Spinal cord (tissue), 10 donors: ENCODE data around the gene SMC6. TPM values are rescaled to one million over a fixed set of nuclear protein-coding genes. Genes with fewer than 3 reads are reported as not detected.

Experiments
- DNase-seq, 6 donors: peaks; one replicate each; pipeline versions ENCODE4 v3.0.0 to v3.0.0-alpha.2; 2013 to 2015; ENCODE audit warnings: low spot score in 6 of 6, low read depth in 4 of 6
- H3K27ac ChIP-seq: one replicate; pipeline ENCODE4 v1.5.1; 2013; ENCODE audit warnings: low read depth, low read length, control low read depth
- H3K27me3 ChIP-seq: one replicate; pipeline ENCODE4 v1.6.1; 2013; ENCODE audit warnings: low read length; ENCODE audit not compliant: control insufficient read depth, insufficient read depth
- H3K36me3 ChIP-seq: one replicate; pipeline ENCODE4 v1.6.1; 2013; ENCODE audit warnings: low read length; ENCODE audit not compliant: control insufficient read depth, insufficient read depth
- H3K4me1 ChIP-seq: one replicate; pipeline ENCODE4 v1.6.1; 2013; ENCODE audit warnings: low read length; ENCODE audit not compliant: control insufficient read depth, insufficient read depth
- H3K4me3 ChIP-seq: one replicate; pipeline ENCODE4 v1.5.1; 2013; ENCODE audit warnings: low read depth, low read length, control low read depth
- H3K9me3 ChIP-seq: one replicate; pipeline ENCODE4 v1.6.1; 2013; ENCODE audit warnings: low read length; ENCODE audit not compliant: control insufficient read depth, insufficient read depth
- WGBS: methylation state at CpG from one replicate; pipeline ENCODE4 v1.1.5; 2013; ENCODE audit warnings: missing lambda C conversion rate; ENCODE audit not compliant: insufficient coverage; 5-methylcytosine and 5-hydroxymethylcytosine counted together
- polyA plus RNA-seq, 2 donors: library from polyadenylated mRNA; unstranded; fragments of 120-200 nt; gene quantifications; one replicate each; pipeline ENCODE4 v1.2.1, GENCODE V29; 2013; ENCODE audit not compliant: insufficient read length in 2 of 2
- total RNA-seq, 2 donors: library from RNA; depleted of rRNA in 1 of 2; stranded (reverse); fragments of 120-200 nt in 1 of 2; fragments of >200 nt in 1 of 2; gene quantifications; one replicate each; pipeline versions ENCODE4 v1.2.3 to v1.2.4, GENCODE V29; 2013 to 2014
- donor health status: healthy.

Gene SMC6
- total and polyA plus RNA-seq, 4 donors, result 21.9 to 31.5 (median 28.7) TPM

GRCh38 chr2:17646081-17646554, 107.5 kb downstream of the SMC6 start:
- 0% methylated on average over 2 of the region's 3 CpGs for WGBS
- peaks cover 4% of the 10 kb centered on the region for H3K4me1 ChIP-seq
- no peak overlapping the region for H3K27ac ChIP-seq
- DNase-seq, result peak; percentile 15 to 86 (median 46)
- H3K9me3 ChIP-seq, result no peaks in the 10 kb centered on the region
- H3K4me3 ChIP-seq, result no peak overlapping the region
- no peaks in the 10 kb centered on the region for H3K27me3 ChIP-seq
- peaks cover 15% of the 10 kb centered on the region for H3K36me3 ChIP-seq

- WGBS, result 90% methylated on average over 2 of the region's 4 CpGs
- Histone ChIP-seq H3K36me3 (peaks cover 10% of the 10 kb centered on the region), H3K27me3 (no peaks in the 10 kb centered on the region), H3K4me1 (peaks cover 4% of the 10 kb centered on the region), H3K4me3 (no peak overlapping the region), H3K9me3 (no peaks in the 10 kb centered on the region), H3K27ac (no peak overlapping the region)
- DNase-seq, result no peak
Observed at GRCh38 chr2:17644997-17645720, 108.5 kb downstream of the SMC6 start.

GRCh38 chr2:17643031-17643615, 110.5 kb downstream of the SMC6 start:
- Histone ChIP-seq H3K36me3 (no peaks in the 10 kb centered on the region), H3K27ac (no peak overlapping the region), H3K27me3 (no peaks in the 10 kb centered on the region), H3K9me3 (no peaks in the 10 kb centered on the region), H3K4me1 (peaks cover 4% of the 10 kb centered on the region), H3K4me3 (no peak overlapping the region)
- 94% methylated on average over 2 of the region's 6 CpGs for WGBS
- no peak for DNase-seq

GRCh38 chr2:17640406-17640805, 113.2 kb downstream of the SMC6 start:
- H3K36me3 ChIP-seq, result no peaks in the 10 kb centered on the region
- DNase-seq, result no peak
- no peaks in the 10 kb centered on the region for H3K9me3 ChIP-seq
- H3K4me1 ChIP-seq, result peaks cover 11% of the 10 kb centered on the region
- H3K27me3 ChIP-seq, result no peaks in the 10 kb centered on the region
- WGBS, result no CpG with 5 or more reads among the region's 2 CpGs
- no peak overlapping the region for H3K4me3 ChIP-seq
- no peak overlapping the region for H3K27ac ChIP-seq

GRCh38 chr2:17638196-17638743, 115.3 kb downstream of the SMC6 start:
- Histone ChIP-seq H3K9me3 (no peaks in the 10 kb centered on the region), H3K4me1 (peaks cover 6% of the 10 kb centered on the region), H3K4me3 (no peak overlapping the region), H3K27ac (no peak overlapping the region), H3K27me3 (no peaks in the 10 kb centered on the region), H3K36me3 (no peaks in the 10 kb centered on the region)
- 96% methylated on average over 6 of the region's 7 CpGs for WGBS
- peak in 1 of 6 donors; percentile 41 for DNase-seq

DNA sequence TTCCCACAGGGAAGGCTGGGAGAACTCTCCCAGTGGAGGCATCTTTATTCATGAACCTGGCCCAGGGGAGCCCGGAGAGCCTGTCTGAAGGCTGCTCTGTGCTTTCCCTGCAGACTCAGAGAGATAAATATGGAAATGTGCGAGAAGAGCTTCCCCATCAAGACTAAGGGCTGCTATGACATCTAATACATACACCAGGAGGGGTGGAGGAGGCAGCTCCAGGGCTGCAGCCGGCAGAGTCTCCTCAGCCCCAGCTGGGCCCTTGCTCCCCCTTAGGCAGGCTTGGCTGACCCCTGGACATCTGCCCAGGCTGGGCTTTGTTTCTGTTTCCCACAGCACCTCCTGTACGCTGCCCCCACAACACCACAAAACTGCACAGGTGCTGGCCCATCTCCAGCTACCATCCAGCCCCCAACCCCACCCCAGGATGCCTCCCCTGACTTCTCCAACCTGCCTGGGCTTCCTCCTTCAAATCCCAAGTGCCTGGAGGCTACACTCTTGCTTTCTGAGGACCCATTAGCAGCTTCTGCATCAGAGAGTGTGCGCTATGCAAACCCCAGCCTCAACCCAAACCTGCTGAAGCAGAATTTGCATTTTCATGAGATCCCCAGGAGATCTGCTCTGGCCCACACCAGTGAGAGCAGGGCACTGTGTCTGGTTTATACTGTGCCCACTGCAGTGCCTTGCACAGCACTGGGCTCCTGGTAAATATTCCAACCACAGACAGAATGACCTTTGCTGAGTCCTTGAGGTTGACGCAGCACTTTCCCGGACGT, 116.3 kb downstream of the SMC6 start:
- no peaks in the 10 kb centered on the region for H3K9me3 ChIP-seq
- no peaks in the 10 kb centered on the region for H3K27me3 ChIP-seq
- H3K27ac ChIP-seq, result no peak overlapping the region
- WGBS, result 77% methylated on average over 5 of the region's 8 CpGs
- peak in 1 of 6 donors; percentile 47 for DNase-seq
- no peaks in the 10 kb centered on the region for H3K36me3 ChIP-seq
- peaks cover 6% of the 10 kb centered on the region for H3K4me1 ChIP-seq
- no peak overlapping the region for H3K4me3 ChIP-seq

DNA sequence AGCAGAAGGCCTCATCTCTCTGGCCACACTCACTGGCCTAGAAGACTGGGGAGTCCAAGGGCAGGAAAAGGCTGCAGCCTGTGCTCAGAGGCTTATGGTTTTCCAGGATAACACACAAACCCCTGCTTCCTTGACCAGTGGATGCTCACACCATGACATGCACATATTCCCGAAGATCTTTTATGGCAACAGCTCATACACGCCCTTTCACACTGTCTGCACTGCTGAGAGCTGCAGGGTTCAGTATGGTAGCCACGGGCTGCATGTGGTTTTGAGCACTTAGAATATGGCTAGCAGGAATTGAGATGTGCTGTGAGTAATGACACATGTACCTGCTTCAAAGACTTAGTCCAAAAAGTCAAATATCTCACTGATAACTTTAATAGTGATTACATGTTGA, 117.4 kb downstream of the SMC6 start:
- no peaks in the 10 kb centered on the region for H3K36me3 ChIP-seq
- H3K4me3 ChIP-seq, result no peak overlapping the region
- peaks cover 6% of the 10 kb centered on the region for H3K4me1 ChIP-seq
- H3K9me3 ChIP-seq, result no peaks in the 10 kb centered on the region
- no peak for DNase-seq
- H3K27ac ChIP-seq, result no peak overlapping the region
- WGBS, result 100% methylated on average over 1 of the region's 3 CpGs
- H3K27me3 ChIP-seq, result no peaks in the 10 kb centered on the region

DNA sequence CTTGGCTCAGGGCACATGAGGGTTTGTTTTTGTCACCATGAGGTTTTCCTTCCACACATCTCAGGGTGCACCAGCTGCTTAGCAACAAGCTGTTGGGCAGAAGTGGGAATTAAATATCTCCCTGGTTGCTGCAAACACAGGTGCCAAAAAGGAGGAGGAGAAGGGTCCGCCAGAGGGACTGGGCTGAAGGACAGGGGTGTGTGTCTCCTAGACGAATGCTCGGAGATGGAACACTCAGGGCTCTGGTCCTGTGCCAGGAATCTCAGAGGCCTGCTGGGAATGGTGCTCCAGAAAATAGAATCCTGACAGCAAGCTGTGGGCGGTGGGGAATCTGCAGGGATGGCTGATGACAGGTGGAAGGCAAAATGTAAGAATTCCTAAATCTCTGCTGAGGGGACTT, 118.6 kb downstream of the SMC6 start:
- Histone ChIP-seq H3K4me1 (peaks cover 6% of the 10 kb centered on the region), H3K36me3 (no peaks in the 10 kb centered on the region), H3K4me3 (no peak overlapping the region), H3K27me3 (no peaks in the 10 kb centered on the region), H3K9me3 (no peaks in the 10 kb centered on the region), H3K27ac (no peak overlapping the region)
- DNase-seq, result peak in 2 of 6 donors; percentile 16 to 34
- WGBS, result 29% methylated on average over 4 of the region's 4 CpGs

DNA sequence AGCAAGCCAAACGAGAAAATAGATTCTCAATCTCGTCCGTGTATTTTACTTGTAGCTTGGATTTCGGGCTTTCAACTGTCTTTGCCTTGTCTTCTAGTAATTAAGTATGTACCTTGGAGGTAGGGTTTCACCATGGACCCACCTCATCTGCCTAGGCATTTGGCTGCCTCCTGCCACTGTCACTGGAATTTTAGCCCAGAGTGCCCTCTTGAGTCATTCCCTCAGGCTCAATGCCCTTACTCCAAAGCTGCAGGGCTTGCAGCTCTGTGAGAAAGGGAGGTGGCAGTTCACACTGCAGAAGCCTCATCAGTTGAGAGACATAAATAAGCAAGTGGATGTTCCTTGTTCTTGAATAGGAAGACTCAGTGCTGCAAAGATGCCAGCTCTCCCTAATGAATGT, 123.5 kb downstream of the SMC6 start:
- Histone ChIP-seq H3K27me3 (no peaks in the 10 kb centered on the region), H3K36me3 (no peaks in the 10 kb centered on the region), H3K4me1 (no peaks in the 10 kb centered on the region), H3K27ac (no peak overlapping the region), H3K4me3 (no peak overlapping the region), H3K9me3 (peaks cover 3% of the 10 kb centered on the region)
- no peak for DNase-seq
- 100% methylated on average over 4 of the region's 4 CpGs for WGBS
